ENCODE results near the gene C1QA. TPM values are rescaled to one million over a fixed set of nuclear protein-coding genes. Genes with fewer than 3 reads are reported as not detected.
"Not testable (repeated sequence)": the region's sequence is repeated elsewhere in the genome, so short reads cannot be mapped to it uniquely, and the experiment has no call there.

C1QA gene
- polyA plus RNA-seq, 4 donors: 12.6 to 16.1 (median 13.7) TPM

- no peak for DNase-seq (ENCODE audit: low read depth in 4 of 4, low spot score in 3 of 4)
These were observed 34.0 kb downstream of the C1QA start for GRCh38 chr1:22670352-22670975.

DNA sequence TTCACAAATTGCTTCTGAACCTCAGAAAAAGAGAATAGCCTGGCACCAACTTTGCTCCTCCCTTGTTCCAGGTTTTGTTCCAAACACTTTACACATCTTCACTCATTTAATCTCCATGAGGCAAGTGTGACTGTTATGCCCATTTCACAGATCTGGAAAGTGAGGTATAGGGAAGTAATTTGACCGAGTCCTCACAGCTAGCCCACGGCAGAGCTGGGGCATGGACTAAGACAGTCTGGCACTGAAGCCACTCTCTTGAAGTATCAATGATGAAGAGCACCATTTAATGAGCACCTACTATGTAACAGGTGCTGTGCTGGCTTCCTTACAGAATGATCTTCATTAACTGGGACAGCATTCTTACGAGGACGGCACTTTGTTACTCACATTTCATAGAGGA lies 35.6 kb downstream of the C1QA start:
- no peak for DNase-seq (ENCODE audit: low read depth in 4 of 4, low spot score in 3 of 4)

- DNase-seq (ENCODE audit: low read depth in 4 of 4, low spot score in 3 of 4): peak in 1 of 4 donors; percentile 41
These were observed 37.3 kb downstream of the C1QA start for GRCh38 chr1:22673486-22674409.

GRCh38 chr1:22674410-22674749 lies 38.0 kb downstream of the C1QA start:
- no peak for DNase-seq (ENCODE audit: low read depth in 4 of 4, low spot score in 3 of 4)

- DNase-seq (ENCODE audit: low read depth in 4 of 4, low spot score in 3 of 4): not testable (repeated sequence)
These were observed 39.7 kb downstream of the C1QA start for GRCh38 chr1:22676151-22676550.

DNA sequence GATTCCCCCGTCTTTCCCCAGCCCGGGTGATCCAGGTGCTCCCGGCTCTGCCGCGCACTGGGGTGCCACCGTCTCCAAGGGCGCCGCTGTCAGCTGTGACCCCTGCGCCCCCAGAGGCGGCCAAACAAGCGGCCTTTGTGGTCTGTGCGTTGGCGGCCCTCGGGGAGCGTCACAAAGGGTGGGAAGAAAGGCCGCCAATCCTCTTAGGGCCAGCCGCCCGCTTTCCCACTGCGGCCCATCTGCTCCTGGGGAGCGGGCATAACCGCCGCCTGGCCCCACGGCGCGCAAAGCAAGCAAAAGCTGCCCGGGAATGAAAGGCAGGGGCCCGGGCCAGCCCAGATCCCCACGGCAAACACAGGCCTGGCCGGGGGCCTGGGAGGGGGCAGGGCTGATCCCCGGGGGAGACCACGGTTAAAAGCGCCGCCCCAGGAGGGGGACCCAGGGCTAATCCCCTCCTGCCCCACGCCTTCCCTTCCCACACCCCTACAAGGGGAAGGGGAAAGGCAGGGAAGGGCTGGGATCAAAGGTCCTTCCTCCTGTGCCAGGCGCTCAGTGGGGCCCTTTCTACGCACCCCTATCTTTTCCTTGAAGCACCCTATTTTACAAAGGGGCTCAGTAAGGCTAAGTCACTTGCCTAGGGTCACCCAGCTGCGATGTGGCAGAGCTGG lies 40.6 kb downstream of the C1QA start:
- no peak for DNase-seq (ENCODE audit: low read depth in 4 of 4, low spot score in 3 of 4)

- DNase-seq (ENCODE audit: low read depth in 4 of 4, low spot score in 3 of 4): no peak
These were observed 41.8 kb downstream of the C1QA start for GRCh38 chr1:22677931-22678896.

- no peak for DNase-seq (ENCODE audit: low read depth in 4 of 4, low spot score in 3 of 4)
These were observed 44.3 kb downstream of the C1QA start for GRCh38 chr1:22680726-22681125.

DNA sequence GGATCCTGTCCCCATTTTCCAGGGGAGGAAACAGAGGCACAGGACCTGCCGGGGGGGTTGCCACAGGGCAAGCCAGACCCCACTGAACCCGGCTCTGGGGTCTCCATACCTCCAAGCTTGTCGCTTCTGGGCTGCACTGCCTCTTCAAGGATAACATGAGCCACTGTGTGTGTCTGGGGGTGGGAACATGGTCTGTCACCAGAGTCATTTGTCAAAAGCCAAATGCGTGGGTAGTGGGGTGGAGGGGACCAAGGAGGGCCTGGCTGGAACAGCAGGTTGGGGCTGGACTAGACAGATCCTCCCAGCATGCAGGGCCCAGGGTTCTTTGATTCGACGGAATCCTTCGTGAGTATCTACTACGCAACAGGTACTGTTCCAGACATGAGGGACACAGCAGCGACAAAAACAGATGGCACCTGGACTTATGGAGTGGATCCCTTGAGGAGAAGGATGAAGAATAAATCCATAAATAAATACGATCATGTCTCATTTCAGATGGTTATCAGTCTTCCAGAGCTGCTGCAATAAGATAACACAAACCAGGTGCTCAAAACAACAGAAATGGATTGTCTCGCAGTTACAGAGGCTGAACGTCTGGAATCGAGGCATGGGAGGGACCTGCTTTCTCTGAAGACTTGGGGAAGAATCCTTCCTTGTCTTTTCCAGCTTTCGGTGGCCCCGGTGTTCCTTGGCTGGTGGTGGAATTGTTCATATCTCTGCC lies 45.3 kb downstream of the C1QA start:
- no peak for DNase-seq (ENCODE audit: low read depth in 4 of 4, low spot score in 3 of 4)

DNA sequence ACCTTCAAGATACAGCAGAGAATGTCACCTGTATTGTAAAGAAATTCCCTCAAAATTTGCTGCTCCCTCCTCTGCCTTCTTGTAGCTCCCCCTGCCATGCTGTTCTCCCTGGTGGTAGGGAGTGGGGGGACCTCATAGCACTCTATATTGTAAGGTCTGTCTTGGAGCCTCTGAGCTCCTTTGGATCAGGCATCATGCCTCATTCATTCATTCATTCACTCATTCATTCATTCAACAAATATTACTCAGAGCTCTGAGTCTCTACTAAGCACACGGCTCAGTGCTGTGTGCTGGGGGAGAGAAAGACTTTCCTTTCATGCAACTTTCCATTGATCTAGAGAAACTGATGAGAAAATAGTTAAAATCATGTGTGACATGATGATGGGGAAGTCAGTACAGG lies 47.1 kb downstream of the C1QA start:
- DNase-seq (ENCODE audit: low read depth in 4 of 4, low spot score in 3 of 4): no peak

- DNase-seq (ENCODE audit: low read depth in 4 of 4, low spot score in 3 of 4): peak in 3 of 4 donors; percentile 43 to 68 (median 61)
These were observed 49.2 kb downstream of the C1QA start for GRCh38 chr1:22685591-22686059.

DNA sequence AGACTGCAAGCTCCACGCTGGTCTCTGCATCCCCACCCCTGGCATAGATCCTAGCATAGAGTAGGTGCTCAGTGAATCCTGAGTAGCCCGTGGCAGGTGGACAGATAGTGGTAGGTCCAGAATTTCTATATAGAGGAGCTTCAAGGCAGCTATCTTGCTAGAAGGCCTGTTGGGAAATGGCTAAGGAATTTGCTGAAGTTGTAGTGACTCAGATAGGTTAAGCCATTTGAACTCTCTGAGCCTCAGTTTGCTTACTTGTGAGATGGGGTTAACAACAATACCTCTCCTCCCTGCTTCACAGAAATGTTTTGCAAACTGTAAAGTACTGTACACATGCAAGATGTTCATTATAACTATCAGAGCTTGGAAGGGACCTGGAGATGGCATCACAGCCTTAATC lies 50.8 kb downstream of the C1QA start:
- DNase-seq (ENCODE audit: low read depth in 4 of 4, low spot score in 3 of 4): no peak

DNA sequence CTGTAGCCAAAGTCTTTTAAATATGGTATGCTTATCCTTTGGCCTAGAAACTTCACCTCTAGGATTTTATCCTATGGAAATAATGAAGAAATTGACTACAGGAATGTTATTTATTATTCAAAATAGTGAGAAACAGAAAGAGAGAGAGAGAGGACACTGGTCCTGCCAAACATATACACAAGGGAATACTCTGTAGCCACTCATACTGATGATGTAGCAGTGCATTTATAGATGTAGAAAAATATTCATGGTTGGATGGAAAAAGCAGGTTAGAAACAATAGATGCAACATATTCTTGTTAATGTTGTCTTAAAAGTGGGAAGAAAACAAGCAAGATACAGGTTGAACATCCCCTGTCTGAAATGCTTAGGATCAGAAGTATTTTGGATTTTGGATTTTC lies 52.0 kb downstream of the C1QA start:
- no peak for DNase-seq (ENCODE audit: low read depth in 4 of 4, low spot score in 3 of 4)

Other genes starting within 250 kb of the C1QA start
- 10 to 100 TPM; 17.2 to 21.5 (median 20.4) TPM for gene ZBTB40, start 184.8 kb upstream of the C1QA start, polyA plus RNA-seq (ENCODE audit: insufficient read length in 4 of 4)
- 1 to 10 TPM; 1.2 to 3.3 (median 1.5) TPM for gene EPHA8, start 73.1 kb upstream of the C1QA start, polyA plus RNA-seq (ENCODE audit: insufficient read length in 4 of 4)
- 10 to 100 TPM; 10.5 to 15.6 (median 13.6) TPM for gene C1QC, start 7.0 kb downstream of the C1QA start, polyA plus RNA-seq (ENCODE audit: insufficient read length in 4 of 4)
- gene C1QB, start 16.6 kb downstream of the C1QA start, polyA plus RNA-seq (ENCODE audit: insufficient read length in 4 of 4): 10 to 100 TPM in 1 of 4 donors, 1 to 10 TPM in 3; 6.9 to 10.9 (median 9.1) TPM
- 10 to 100 TPM; 10.8 to 15.9 (median 12.5) TPM for gene EPHB2, start 74.2 kb downstream of the C1QA start, polyA plus RNA-seq (ENCODE audit: insufficient read length in 4 of 4)